ENCODE results near the gene ZFAND3. TPM values are rescaled to one million over a fixed set of nuclear protein-coding genes. Genes with fewer than 3 reads are reported as not detected.

Gene ZFAND3
- total RNA-seq, 2 experiments from 2014 or later: 8.3 to 33.8 TPM

DNA sequence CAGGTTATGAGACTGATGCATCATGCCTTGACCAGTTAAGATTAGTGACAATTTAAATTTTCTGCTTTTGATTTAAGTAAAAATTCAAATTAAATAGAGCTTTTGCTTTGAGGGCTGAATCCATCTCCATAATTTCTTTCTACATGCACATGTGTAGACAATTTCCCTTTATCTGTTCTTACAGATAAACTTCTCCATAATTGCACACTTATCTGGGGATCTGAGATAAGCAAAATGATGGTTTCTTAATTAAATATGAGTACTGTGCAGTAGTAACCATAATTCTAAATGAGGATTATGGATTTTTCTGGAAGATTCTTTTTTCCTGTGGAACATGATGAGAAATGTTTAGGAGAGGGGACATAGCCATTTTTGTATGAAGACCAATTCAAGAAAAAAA lies 44.7 kb downstream of the ZFAND3 start:
- no peak for TF ChIP-seq EZH2phosphoT487 (IDR thresholded peaks at IDR 0.05; ENCODE audit: borderline replicate concordance, low read depth, low read length)
- TF ChIP-seq, protein P1, sequence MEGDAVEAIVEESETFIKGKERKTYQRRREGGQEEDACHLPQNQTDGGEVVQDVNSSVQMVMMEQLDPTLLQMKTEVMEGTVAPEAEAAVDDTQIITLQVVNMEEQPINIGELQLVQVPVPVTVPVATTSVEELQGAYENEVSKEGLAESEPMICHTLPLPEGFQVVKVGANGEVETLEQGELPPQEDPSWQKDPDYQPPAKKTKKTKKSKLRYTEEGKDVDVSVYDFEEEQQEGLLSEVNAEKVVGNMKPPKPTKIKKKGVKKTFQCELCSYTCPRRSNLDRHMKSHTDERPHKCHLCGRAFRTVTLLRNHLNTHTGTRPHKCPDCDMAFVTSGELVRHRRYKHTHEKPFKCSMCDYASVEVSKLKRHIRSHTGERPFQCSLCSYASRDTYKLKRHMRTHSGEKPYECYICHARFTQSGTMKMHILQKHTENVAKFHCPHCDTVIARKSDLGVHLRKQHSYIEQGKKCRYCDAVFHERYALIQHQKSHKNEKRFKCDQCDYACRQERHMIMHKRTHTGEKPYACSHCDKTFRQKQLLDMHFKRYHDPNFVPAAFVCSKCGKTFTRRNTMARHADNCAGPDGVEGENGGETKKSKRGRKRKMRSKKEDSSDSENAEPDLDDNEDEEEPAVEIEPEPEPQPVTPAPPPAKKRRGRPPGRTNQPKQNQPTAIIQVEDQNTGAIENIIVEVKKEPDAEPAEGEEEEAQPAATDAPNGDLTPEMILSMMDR (conservative IDR thresholded peaks at IDR 0.05; ENCODE audit: low read length): no peak
- Histone ChIP-seq H4K20me1 (ENCODE audit: insufficient read depth, low read length) (peaks cover 12% of the 10 kb centered on the region; the same call in 1 of the 2 replicates), H3K36me3 (ENCODE audit: insufficient read depth, low read length) (no peaks in the 10 kb centered on the region), H3K4me2 (ENCODE audit: low read length) (no peak overlapping the region), H3K4me3 (ENCODE audit: low read depth, low read length, poor library complexity, severe bottlenecking) (no peak overlapping the region), H3K27ac (ENCODE audit: low read depth, low read length, poor library complexity, severe bottlenecking) (no peak overlapping the region), H3K4me1 (ENCODE audit: insufficient read depth, low read length, poor library complexity, severe bottlenecking) (no peaks in the 10 kb centered on the region), H3K9me2 (ENCODE audit: insufficient read depth, low read length) (no peaks in the 10 kb centered on the region), H3K79me2 (ENCODE audit: insufficient read depth, low read depth, low read length) (peaks cover 13% of the 10 kb centered on the region; the same call in 1 of the 2 replicates), H3K9me3 (ENCODE audit: low read length) (no peaks in the 10 kb centered on the region), H2AFZ (ENCODE audit: low read length) (no peak overlapping the region)
- no peak for DNase-seq (ENCODE audit: low spot score)
- POLR2A ChIA-PET: interaction anchor here (0.9 kb wide), 1 partner anchor 10 kb away, joined by 3 read pairs; no protein-coding TSS in a partner anchor
- intact Hi-C loops (cut with micrococcal nuclease; ENCODE audit: unreplicated experiment): no loop called here
- BruUV-seq (replicated peaks): no TSS peak
- CTCF ChIA-PET (ENCODE audit: unreplicated experiment): no interaction called here

DNA sequence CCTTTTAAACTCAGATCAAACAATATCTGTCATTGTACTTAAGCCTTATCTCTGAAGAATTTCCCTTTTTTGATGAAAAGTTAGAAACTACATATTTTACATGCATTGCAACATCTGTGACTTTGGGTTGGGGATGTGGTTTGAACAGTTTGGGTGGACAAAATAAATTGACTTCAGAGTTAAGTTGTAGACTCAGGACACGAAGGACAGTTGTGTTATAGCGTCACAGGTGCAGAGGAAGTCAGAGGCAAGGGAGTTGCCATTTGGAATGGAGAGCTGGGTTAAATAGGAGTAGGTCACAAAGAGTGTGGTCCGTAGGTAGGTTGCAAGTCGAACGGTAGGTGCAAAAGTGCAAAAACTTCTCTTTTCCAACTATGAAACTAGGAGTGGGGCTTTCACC lies 46.0 kb downstream of the ZFAND3 start:
- H3K9me3 ChIP-seq (ENCODE audit: low read length): no peaks in the 10 kb centered on the region
- no peak for DNase-seq (ENCODE audit: low spot score)
- H3K4me2 ChIP-seq (ENCODE audit: low read length): no peak overlapping the region
- H3K27ac ChIP-seq (ENCODE audit: low read depth, low read length, poor library complexity, severe bottlenecking): no peak overlapping the region
- no peaks in the 10 kb centered on the region for H3K4me1 ChIP-seq (ENCODE audit: insufficient read depth, low read length, poor library complexity, severe bottlenecking)
- H3K79me2 ChIP-seq (ENCODE audit: insufficient read depth, low read depth, low read length): peaks cover 11% of the 10 kb centered on the region; the same call in 1 of the 2 replicates
- no peak overlapping the region for H2AFZ ChIP-seq (ENCODE audit: low read length)
- no peaks in the 10 kb centered on the region for H3K9me2 ChIP-seq (ENCODE audit: insufficient read depth, low read length)
- ChIA-PET CTCF (ENCODE audit: unreplicated experiment) (no interaction called here), POLR2A (no interaction called here)
- no peak for TF ChIP-seq EZH2phosphoT487 (IDR thresholded peaks at IDR 0.05; ENCODE audit: borderline replicate concordance, low read depth, low read length)
- TF ChIP-seq, protein P1 (conservative IDR thresholded peaks at IDR 0.05; ENCODE audit: low read length): no peak
- intact Hi-C loops (cut with micrococcal nuclease; ENCODE audit: unreplicated experiment): no loop called here
- no TSS peak for BruUV-seq (replicated peaks)
- peaks cover 12% of the 10 kb centered on the region; the same call in 1 of the 2 replicates for H4K20me1 ChIP-seq (ENCODE audit: insufficient read depth, low read length)
- H3K36me3 ChIP-seq (ENCODE audit: insufficient read depth, low read length): no peaks in the 10 kb centered on the region
- no peak overlapping the region for H3K4me3 ChIP-seq (ENCODE audit: low read depth, low read length, poor library complexity, severe bottlenecking)

DNA sequence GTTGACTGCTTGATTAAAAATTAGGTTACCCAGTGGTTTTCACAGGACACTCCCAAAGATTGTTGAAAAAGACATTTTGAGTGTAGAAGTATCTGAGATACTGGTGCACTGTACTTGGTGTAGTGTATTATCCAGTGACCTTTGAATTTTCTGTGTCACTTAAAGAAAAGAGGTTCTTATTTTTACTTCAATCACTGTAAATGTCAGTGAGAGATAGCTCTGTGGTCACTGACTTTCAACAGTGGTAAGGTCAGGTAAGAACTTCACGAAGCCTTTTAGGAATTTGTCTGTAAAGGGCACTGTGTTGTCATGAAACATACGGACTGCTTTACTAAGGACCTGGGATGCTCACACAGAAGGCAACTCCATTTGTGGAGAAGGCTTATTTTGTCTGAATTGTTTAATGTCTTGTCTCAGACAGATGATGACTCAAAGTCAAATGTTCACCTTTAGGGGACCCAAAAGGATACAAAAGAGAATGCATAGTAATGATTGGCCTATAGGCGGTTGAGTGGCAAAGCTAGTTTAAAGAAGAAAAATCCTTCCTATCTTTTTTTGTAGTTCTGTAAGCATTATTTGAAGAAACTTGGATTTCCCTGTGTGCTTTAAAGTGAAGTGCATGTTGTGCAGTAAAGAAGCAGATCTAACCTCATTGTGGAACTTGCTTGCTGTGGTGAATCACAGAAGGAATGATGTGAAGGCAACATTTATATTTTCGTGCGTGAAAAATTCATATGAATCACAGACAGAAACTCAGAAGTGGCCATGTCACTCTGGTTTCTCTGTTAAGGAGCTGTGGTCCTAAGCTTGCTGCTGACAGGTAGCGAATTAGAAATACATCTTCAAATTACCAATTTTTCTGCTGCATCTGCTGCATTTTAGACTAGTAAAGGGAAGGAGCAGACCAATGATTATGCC lies 47.3 kb downstream of the ZFAND3 start:
- Histone ChIP-seq H3K4me2 (ENCODE audit: low read length) (no peak overlapping the region), H3K27ac (ENCODE audit: low read depth, low read length, poor library complexity, severe bottlenecking) (no peak overlapping the region), H3K4me3 (ENCODE audit: low read depth, low read length, poor library complexity, severe bottlenecking) (no peak overlapping the region), H2AFZ (ENCODE audit: low read length) (no peak overlapping the region), H4K20me1 (ENCODE audit: insufficient read depth, low read length) (peaks cover 9% of the 10 kb centered on the region; the same call in 1 of the 2 replicates), H3K4me1 (ENCODE audit: insufficient read depth, low read length, poor library complexity, severe bottlenecking) (no peaks in the 10 kb centered on the region), H3K36me3 (ENCODE audit: insufficient read depth, low read length) (no peaks in the 10 kb centered on the region), H3K9me2 (ENCODE audit: insufficient read depth, low read length) (no peaks in the 10 kb centered on the region), H3K9me3 (ENCODE audit: low read length) (peaks cover 1% of the 10 kb centered on the region; the same call in 1 of the 2 replicates), H3K79me2 (ENCODE audit: insufficient read depth, low read depth, low read length) (peaks cover 13% of the 10 kb centered on the region; the same call in 1 of the 2 replicates)
- intact Hi-C loops (cut with micrococcal nuclease; ENCODE audit: unreplicated experiment): no loop called here
- BruUV-seq (replicated peaks): no TSS peak
- TF ChIP-seq, protein P1 (conservative IDR thresholded peaks at IDR 0.05; ENCODE audit: low read length): no peak
- no peak for TF ChIP-seq EZH2phosphoT487 (IDR thresholded peaks at IDR 0.05; ENCODE audit: borderline replicate concordance, low read depth, low read length)
- ChIA-PET POLR2A (interaction anchor here (0.8 kb wide), 1 partner anchor 21 kb away, joined by 4 read pairs; no protein-coding TSS in a partner anchor), CTCF (ENCODE audit: unreplicated experiment) (no interaction called here)
- no peak for DNase-seq (ENCODE audit: low spot score)

Data from OCI-LY7 (cell line).